Activated CD8-positive, alpha-beta memory T cell treated with anti-CD3 and anti-CD28 coated beads for 36 hours (primary cell): ENCODE data around the gene ERAP2. TPM values are rescaled to one million over a fixed set of nuclear protein-coding genes. Genes with fewer than 3 reads are reported as not detected.

Experiments used
- CTCF ChIA-PET: fragments of 350-600 bp; sonication (Branson Sonifier 250); formaldehyde crosslinking; loops from one replicate; lab custom pipeline; 2021; ENCODE audit warnings: antibody characterized with exemption; lab: Charles Lee
- POLR2A ChIA-PET: fragments of 350-600 bp; sonication (Branson Sonifier 250); formaldehyde crosslinking; loops from one replicate; lab custom pipeline; 2021; ENCODE audit warnings: antibody characterized with exemption; lab: Charles Lee
- total RNA-seq, 2 experiments: library from RNA; stranded (reverse); gene quantifications; one replicate each; pipeline ENCODE4 v1.2.3, GENCODE V29; 2021

Gene ERAP2
- total RNA-seq, 2 experiments from 2014 or later = 32.0 to 37.8 TPM

DNA sequence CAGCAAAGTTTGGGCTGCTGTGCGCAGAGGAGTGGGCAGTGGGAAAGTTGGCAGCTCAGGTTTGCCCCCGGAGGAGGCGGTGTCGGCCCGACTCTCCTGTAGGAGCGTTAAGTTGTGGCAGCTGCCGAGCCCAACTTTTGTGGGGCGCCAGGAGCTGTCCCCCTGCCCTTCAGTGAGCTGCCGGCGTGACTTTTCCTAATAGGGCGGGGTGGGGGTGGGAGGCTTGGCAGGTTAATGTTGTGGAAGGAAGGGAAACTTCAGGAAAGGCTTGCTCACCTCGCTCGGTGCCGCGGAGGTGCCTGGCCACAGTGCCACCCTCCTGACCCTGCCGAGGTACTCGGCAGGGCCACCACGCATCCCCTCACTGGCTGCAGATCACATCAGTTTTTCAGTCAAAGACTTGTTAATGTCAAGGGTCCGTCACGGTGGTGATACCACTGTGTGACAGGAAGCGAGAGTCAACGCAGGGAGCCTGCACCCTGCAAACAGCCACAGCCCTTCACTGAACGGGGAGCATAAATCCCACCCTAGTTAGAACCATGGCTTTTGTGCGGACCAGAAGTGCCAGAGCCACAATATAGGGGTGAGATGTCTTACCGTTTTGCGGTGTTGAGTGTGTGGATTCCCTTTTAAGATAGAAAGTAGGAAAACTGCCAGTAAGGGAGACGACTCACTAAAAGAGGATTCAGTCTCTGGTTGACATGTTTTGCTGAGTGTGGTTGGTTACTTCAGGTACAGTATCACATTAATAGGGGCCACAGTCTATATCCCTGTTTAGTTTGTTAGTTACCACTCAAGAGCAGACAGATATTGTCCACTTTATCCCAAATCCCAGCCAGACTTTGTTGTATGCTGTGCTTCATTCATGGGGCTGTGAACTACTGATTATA lies 60.4 kb downstream of the ERAP2 start:
- POLR2A ChIA-PET = interaction anchor here (0.6 to 1.5 kb wide), 9 partner anchors 21 to 274 kb away, joined by 3 to 5 read pairs (median 3); partner anchors contain the start of gene ERAP1
- CTCF ChIA-PET = interaction anchor here (1.1 to 1.3 kb wide), 2 partner anchors 21 to 67 kb away, joined by 3 to 5 read pairs; no protein-coding TSS in a partner anchor

DNA sequence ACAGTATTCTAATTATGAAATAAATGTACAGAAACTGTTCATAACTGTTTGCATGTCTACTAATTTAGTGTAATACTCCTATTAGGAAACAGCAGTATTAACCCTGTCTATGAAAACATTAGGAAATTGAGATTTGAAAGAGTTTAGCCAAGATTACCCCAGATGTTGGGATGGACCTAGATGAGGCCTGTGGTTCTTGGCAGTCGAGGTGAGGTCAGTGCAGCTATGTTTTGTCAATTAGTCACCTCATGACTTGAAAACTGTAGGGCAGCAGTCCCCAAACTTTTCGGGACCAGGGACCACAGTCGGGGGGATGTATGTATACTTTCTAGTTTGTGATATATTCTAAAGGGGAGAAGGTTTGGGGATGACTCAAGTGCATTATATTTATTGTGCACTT lies 64.3 kb downstream of the ERAP2 start:
- ChIA-PET CTCF (interaction anchor here (1.6 kb wide), 1 partner anchor 10 kb away, joined by 3 read pairs; no protein-coding TSS in a partner anchor), POLR2A (no interaction called here)

DNA sequence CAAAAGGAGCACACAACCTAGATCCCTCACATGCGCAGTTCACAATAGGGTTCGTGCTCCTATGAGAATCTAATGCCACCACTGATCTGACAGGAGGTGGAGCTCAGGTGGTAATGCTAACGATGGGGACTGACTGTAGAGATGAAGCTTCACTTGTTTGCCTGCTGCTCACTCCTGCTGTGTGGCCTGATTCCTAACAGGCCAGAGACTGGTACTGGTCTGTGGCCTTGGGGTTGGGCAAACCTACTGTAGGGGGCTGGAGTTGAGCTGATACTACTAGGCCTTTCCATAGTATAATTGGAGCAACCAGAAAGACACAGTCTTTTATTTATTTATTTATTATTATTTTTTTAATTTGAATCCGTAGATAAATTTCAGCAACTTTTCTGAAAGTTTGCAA lies 64.8 kb downstream of the ERAP2 start:
- ChIA-PET POLR2A (no interaction called here), CTCF (interaction anchor here (1.6 kb wide), 1 partner anchor 9 kb away, joined by 3 read pairs; no protein-coding TSS in a partner anchor)

DNA sequence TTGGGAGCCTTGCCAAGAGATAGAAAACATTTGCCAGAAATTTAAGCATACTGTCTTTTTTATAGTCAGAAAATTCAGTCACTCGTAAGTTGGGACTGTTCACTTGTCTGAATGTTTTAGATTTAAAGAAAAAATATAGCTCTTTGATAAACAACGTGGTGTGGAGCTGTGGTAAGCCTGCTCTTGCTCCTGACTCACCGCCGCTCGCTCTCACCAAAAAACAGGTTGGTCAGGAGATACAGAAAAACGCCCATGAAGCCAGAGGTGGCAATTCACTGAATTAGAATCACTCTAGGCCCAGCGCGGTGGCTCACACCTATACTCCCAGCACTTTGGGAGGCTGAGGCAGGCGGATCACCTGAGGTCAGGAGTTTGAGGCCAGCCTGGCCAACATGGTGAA lies 65.8 kb downstream of the ERAP2 start:
- CTCF ChIA-PET = interaction anchor here (1.6 kb wide), 1 partner anchor 8 kb away, joined by 3 read pairs; no protein-coding TSS in a partner anchor
- POLR2A ChIA-PET = interaction anchor here (0.7 kb wide), 1 partner anchor 36 kb away, joined by 4 read pairs; no protein-coding TSS in a partner anchor

DNA sequence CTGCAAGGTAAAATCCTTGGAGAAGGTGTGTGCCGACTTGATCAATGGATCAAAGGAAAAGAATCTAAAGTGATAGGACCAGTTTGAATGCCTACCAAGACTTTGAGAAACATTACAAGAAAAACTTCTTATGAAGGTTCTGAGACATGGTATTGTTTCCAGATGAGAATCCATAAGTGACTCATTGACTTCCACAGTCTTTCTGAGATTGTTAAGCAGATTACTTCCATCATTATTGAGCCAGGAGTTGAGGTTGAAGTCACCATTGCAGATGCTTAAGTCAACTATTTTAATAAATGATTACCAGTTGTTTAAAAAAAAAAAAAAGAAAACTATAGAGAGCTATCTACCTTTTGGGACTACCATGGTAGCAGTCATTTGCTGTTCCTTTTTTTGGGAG lies 66.6 kb downstream of the ERAP2 start:
- ChIA-PET CTCF (no interaction called here), POLR2A (no interaction called here)

DNA sequence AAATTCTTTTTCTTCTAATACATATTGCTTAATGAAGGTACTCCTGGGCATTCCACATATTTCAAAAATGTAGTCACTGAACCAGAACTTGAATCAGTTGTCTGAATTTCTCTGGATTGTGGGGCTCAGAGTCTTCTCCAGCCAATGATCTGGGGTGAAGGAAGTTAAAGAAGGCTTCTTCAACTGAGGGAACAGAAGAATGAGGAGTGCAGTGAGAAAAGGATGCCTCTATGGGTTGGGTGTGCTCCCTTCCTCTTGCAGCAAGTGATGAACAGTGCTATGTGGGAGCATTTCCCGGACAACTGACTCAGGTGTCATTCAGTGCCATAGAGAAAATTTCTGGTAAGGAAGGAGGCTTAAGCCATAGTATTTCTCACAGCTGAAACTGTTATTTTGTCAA lies 67.5 kb downstream of the ERAP2 start:
- ChIA-PET CTCF (no interaction called here), POLR2A (no interaction called here)

DNA sequence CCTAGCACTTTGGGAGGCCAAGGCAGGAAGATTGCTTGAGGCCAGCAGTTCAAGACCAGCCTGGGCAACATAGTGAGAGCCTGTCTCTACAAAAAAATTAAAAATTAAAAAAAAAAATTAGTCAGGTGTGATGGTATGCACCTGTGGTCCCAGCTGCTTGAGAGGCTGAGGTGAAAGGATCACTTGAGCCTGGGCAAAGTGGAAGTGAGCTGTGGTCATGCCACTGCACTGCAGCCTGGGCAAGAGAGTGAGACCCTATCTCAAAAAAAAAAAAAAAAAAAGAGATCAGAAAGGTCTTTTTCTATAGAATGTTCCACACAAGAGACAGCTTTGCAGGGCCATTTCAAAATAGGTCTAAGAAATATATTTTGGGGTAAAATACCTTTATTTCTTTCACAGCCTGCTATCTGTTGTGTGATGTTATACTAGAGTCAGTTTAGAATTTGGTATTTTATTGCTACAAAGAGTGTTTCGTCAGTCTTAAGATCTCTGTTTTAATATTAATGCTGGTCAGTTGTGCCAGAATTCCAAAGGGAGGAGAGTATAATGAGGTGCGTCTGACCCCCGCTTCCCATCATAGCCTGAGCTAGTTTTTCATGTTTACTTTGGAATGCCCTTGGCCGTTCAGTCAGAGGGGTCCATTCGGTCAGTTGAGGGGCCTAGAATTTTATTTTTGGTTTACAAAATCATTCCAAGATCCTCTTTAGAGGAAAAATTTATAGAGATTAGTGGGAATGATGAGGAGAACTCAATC lies 69.0 kb downstream of the ERAP2 start:
- POLR2A ChIA-PET = no interaction called here

DNA sequence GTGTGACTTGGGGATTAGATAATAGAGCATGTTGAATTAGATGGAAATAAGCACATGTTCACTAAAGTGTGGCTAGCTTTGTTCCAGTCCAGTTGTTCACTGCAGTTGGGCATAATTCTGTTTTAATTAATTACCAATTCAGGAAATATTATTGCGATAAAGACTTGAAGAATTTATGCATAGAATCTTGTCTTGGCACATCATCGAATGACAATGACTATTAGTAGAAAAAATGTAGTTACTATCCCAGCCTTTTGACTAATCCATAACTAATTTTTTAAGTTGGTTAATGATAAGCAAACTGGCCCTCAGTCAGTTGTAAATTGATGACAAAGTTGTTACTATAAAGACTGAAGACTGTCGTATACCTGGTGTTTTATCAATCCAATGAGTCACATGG lies 70.1 kb downstream of the ERAP2 start:
- ChIA-PET POLR2A (no interaction called here), CTCF (no interaction called here)

More for the DNA sequence above, 69.0 kb downstream of the ERAP2 start:
- CTCF ChIA-PET = interaction anchor here (1.4 kb wide), 1 partner anchor 76 kb away, joined by 5 read pairs; no protein-coding TSS in a partner anchor

DNA sequence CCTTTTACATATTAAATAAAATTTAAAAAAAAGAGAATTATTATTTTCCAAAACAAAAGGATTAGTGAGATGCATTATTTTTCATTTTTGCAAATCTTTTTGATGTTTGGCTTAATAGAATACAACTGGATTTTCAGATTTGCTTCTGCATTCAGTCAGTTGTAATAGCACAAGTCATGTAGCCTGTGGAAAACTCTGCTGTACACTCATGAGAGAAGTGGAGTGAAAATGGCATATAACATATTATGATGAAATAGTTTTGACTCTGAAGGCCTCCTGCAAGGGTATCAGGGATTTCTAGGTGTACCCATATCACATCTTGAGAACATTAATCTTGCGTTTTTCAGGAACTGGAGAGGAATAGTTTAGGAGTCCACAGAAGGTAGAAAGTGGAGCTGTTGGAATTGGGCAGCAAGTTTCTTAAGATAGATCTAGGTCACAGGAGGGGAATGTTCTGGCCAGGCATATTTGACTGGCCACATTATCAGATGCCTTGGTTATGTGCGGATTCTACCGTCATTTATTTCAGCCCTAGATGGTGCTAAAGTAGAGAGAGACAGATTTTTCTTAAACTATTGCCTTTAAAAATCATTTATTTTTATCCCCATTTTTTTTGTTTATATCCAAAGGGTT lies 75.9 kb downstream of the ERAP2 start:
- CTCF ChIA-PET = interaction anchor here (0.7 kb wide), 1 partner anchor 52 kb away, joined by 3 read pairs; no protein-coding TSS in a partner anchor
- POLR2A ChIA-PET = no interaction called here

DNA sequence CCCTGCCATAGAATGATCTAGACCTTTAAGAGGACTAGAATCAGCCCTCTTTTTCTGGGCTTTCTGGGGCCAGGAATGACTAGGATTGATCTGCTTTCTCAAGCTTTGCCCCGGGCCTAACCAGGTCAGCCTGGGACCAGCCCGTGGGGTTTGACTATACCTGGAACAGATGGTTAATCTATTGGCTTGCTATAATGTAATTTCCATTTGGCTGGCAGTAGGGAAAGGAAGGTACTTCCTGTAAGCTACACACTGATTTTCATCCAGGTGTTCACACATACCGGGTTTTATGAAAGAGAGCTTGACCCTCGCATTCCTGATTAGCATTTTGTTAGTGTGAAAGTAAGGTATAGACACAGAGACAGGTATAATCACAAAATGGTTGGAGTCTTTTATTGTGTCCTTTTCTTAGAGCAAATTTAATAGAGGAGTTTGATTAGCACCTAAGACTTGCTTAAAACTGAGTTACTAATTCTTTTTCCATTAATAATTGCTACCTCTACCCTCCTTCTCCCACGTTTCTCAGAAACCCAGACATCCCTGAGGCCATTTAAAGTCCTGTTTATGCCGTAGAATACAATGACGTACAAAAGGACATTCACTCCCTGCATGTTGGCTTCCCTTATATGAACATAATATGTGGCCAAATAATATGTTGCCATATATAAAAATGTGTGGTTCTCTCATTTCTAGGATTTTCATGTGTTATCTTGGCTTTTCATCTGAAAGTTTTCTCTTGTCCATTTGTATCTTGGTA lies 76.9 kb downstream of the ERAP2 start:
- ChIA-PET POLR2A (no interaction called here), CTCF (interaction anchor here (0.7 kb wide), 1 partner anchor 51 kb away, joined by 3 read pairs; no protein-coding TSS in a partner anchor)

DNA sequence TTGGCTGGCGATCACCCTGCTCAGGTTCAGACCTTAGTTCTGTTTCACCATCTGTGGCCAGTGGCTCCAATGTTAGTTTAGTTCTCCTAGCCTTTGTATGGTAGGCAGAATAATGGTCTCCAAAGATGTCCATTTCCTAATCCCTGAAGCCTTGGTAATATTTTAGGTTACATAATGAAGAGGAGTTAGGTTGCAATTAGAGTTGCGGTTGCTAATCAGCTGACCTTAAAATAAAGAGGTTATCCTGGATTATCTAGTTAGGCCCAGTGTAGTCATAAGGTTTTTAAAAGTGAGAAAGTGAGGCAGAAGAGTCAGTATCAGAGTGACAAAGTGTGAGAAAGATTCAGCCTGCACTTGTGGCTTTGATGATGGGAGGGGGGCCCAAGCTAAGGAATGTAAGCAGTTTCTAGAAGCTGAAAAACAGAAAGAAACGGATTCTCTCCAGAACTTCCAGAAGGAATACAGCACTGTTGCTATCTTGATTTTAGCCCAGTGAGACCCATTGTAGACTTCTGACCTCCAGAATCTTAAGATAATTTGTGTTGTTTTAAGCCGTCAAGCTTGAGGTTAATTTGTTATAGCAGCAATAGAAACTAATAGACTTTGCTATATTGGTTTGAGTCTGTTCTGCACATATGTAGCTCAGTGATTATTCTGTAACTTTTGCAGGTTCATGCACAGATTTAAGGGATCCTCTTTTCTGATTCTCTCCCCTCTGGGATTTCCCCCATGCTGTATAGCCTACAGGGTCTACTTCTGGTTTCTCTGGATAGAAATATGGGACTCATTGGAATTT lies 81.2 kb downstream of the ERAP2 start:
- ChIA-PET POLR2A (interaction anchor here (0.6 to 1.6 kb wide), 3 partner anchors 22 to 124 kb away, joined by 5 to 13 read pairs (median 6); partner anchors contain the start of gene LNPEP), CTCF (interaction anchor here (0.6 to 1.5 kb wide), 6 partner anchors 9 to 164 kb away, joined by 3 to 5 read pairs (median 3); partner anchors contain the start of gene LNPEP)

DNA sequence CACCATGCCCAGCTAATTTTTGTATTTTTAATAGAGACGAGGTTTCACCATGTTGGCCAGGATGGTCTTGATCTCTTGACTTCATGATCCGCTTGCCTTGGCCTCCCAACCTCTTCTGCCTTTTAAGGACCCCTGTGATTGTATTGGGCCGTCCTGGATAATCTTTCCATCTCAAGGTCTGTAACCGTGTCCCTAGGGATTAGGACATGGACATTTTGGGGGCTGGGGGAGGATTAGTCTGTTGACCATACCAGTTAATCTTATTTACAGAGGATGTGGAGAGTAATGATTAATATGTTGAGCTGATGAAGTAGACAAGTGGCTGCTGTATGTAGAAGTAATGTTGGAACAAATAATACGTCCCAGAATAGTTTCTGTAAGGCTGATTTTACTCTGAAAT lies 82.7 kb downstream of the ERAP2 start:
- ChIA-PET CTCF (interaction anchor here (0.5 to 0.7 kb wide), 2 partner anchors 99 to 151 kb away, joined by 3 to 5 read pairs; no protein-coding TSS in a partner anchor), POLR2A (no interaction called here)

DNA sequence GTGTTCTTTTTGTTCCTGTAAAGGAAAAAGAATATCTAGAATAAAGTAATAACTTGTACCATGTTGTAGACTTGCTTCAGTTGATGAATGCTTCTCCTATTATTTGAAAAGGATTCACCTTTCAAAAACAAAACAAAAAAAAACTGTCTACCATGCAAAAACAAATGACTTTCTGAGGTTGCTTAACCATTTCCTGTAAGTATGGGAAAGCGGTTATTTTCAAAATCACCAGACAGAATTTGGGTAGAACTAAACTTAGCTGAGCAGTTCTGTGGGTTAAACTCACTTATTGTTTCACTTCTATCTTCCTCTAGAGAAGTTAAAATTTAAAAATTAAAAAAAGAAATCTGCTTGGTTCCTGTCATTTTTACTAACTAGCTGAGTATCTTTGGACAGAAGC lies 84.8 kb downstream of the ERAP2 start:
- ChIA-PET CTCF (no interaction called here), POLR2A (interaction anchor here (0.6 to 1.1 kb wide), 3 partner anchors 11 to 1966 kb away, joined by 3 to 14 read pairs (median 3); no protein-coding TSS in a partner anchor)

DNA sequence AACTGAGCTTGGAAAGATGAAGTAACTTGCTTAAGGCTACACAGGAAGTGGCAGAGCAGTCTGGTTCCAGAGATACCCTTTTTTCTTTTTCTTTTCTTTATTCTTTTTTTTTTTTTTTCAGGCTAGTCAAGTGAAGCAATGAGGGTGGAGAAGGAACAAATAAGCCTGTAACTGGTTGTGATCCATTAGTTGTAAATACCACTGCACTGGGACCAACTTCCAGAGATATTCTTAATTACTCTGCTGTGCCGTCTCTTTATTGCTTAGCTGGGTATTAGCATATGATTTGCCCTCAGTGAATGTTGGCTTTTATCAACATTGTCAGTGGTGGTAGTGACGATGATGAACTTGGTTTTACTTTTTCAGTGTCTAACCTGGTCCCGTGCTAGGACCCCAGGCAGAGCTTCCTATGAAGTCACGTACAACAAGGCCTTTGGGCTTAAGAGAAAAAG lies 86.3 kb downstream of the ERAP2 start:
- CTCF ChIA-PET = interaction anchor here (0.7 kb wide), 1 partner anchor 34 kb away, joined by 3 read pairs; no protein-coding TSS in a partner anchor
- POLR2A ChIA-PET = interaction anchor here (0.6 kb wide), 1 partner anchor 15 kb away, joined by 4 read pairs; no protein-coding TSS in a partner anchor

DNA sequence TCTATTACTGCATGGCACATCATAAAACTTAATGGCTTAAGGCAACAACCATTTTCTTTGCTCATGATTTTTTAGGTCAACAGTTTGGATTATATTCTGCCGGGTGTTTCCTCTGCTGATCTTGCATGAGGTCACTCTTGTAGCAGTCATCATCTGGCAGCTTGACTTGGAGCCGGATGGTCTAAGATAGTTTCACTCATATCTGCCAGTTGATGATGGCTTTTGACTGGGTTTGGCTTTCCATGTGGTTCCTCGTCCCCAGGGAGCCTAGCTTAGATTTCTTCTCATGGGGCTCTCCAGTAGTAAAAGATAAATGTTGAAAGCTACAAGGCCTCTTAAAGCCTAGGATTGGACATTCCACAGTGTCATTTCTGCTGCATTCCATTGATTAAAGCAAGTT lies 87.0 kb downstream of the ERAP2 start:
- POLR2A ChIA-PET = no interaction called here
- CTCF ChIA-PET = no interaction called here

DNA sequence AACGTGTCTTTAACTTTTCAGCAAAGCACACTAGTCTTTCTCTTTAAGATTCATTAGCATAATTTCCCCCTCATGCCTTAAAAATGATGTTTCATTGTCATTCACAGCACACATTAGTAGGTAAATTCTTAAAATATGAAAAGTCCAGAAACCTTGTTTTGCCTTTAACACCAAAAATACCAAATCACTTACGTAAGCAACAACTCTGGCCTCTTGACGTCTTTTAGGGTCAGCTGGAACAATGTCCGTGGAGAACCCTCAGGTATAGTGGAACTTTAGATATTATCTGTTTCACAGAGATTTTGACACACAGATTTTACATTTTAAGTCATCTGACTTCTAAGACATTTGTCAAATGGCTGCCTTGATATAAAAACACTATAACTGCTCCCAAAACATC lies 90.5 kb downstream of the ERAP2 start:
- CTCF ChIA-PET = interaction anchor here (0.9 kb wide), 1 partner anchor 9 kb away, joined by 3 read pairs; no protein-coding TSS in a partner anchor

DNA sequence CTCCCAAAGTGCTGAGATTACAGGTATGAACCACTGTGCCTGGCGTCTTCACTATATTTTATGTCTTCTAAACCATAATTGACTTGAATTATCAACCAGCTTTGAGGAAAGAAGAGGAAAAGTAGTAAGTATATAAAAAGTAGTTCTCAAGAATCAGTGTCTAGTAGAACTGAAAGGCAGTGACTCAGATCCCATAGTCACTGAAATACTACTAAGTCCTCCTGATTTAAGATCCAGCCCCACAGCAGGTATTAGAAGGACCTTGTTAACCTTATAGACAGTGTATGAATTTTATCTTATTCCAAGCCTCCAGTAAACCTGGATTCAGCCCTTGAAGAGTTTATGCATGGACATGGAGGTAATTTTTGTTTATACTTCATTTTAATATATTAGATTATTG lies 91.1 kb downstream of the ERAP2 start:
- CTCF ChIA-PET = interaction anchor here (0.9 kb wide), 1 partner anchor 10 kb away, joined by 3 read pairs; no protein-coding TSS in a partner anchor
- POLR2A ChIA-PET = no interaction called here

More for the DNA sequence above, 90.5 kb downstream of the ERAP2 start:
- POLR2A ChIA-PET = no interaction called here
